HG03521 (cell line): Measurements from ENCODE around the gene THRA.
A peak's percentile ranks its signal among the peaks of the same experiment; 100 is the strongest.

Source experiments
- ATAC-seq: cut with Tn5 transposase; IDR thresholded peaks from one replicate; pipeline ENCODE4 v1.9.1; 2021; ENCODE audit warnings: mild to moderate bottlenecking, moderate library complexity; ENCODE audit not compliant: unreplicated experiment

Gene THRA

GRCh38 chr17:40108970-40109824 lies 46.4 kb downstream of the THRA start:
- ATAC-seq, result no peak

- no peak for ATAC-seq
Observed at GRCh38 chr17:40110026-40110845, 47.5 kb downstream of the THRA start.

DNA sequence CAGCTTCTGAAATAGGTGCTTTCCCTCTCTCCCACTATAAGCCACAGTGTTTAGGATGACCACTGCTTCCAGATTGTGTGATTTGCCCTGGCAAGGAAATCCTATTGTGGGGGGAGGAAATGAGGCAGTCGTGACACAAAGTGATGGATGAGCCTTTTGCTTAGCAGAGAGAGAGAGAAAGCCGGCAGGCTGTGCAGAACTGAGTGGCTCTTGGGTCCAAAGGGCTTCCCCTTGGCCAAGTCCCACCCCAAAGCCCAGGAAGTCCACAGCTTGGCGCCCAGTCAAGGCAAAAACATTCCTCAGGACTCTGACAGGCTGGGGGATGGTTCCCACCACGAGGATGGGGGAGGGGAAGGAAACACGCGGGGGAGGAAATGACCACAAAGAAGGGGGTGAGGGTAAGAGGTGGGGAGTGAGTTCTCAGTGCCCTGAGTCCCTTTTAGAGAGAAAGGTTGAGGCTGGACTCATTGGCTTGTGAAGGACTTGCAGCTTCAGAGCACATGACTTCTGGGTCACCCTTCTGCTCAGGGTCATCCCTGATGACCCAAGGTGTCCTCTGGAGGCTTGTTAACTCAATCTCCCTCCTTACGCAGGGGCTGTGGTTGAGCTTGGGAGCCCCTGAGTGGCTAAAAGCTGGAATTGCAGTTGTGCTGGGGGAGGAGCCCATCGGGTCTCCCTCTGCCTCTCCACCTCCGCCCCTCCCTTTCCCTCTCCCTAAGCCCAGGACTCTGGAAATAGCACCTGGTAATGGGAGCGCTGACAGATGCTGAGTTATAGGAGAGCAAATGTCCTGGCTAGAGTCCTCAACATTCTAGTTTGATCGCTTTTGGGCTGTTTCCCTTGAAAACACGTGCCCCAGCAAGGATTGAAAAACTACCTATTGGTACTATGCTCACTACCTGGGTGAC lies 48.7 kb downstream of the THRA start:
- peak; percentile 33 for ATAC-seq

- no peak for ATAC-seq
Observed at GRCh38 chr17:40112191-40112711, 49.5 kb downstream of the THRA start.

- ATAC-seq, result no peak
Observed at GRCh38 chr17:40112718-40113109, 49.9 kb downstream of the THRA start.

DNA sequence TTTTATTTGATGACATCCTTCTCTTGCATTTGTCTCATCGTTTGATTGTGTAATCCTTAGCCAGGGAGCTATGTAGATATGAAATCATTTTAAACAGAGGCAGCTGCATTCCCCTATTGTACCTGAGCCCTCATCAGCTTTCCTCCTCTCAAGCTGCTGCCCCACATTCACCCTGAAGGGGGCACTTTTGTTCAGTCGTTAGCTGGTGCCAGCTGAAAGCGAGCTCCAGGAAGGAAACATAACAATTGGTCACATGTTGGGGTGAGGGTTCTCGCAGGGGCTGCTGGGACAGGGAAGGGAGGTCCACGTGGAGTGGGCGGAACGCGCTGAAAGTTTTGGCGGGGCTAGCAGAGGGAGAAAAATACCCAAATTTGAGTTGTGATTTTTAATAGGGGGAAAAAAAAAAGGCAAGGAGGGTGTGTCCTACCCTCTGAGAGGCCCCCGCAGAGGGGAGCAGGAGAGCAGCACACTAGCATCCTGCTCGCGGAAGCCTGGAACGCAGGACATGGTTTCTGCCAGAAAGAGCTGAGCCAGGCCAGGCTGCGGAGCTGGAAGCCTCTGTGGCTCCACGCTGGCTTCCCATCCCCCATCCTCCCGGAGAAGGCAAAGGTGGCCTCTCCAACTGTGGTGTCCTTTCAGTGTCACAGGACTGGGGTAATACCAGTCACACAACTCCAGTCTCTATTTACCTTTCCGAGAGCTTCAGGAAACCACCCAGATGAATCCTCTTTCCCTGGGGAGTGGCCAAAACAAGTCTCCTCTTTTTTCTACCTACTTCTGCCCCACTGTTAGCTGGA lies 50.5 kb downstream of the THRA start:
- peak; percentile 87 for ATAC-seq

- ATAC-seq, result no peak
Observed at GRCh38 chr17:40113907-40114245, 51.1 kb downstream of the THRA start.

DNA sequence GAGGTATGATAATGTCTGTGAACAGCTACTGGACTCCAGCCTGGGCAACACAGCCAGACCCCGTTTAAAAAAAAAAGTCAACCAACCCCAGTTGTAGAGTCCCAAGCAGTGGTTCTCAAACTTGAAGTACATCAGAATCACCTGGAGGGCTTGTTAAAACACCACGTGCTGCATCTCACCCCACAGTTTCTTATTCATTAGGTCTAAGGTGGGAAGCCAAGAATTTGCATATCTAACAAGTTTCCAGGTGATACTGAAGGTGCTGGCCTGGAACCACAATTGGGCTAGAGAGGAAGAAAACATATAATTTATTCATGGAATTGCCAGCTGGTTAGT lies 52.3 kb downstream of the THRA start:
- no peak for ATAC-seq

DNA sequence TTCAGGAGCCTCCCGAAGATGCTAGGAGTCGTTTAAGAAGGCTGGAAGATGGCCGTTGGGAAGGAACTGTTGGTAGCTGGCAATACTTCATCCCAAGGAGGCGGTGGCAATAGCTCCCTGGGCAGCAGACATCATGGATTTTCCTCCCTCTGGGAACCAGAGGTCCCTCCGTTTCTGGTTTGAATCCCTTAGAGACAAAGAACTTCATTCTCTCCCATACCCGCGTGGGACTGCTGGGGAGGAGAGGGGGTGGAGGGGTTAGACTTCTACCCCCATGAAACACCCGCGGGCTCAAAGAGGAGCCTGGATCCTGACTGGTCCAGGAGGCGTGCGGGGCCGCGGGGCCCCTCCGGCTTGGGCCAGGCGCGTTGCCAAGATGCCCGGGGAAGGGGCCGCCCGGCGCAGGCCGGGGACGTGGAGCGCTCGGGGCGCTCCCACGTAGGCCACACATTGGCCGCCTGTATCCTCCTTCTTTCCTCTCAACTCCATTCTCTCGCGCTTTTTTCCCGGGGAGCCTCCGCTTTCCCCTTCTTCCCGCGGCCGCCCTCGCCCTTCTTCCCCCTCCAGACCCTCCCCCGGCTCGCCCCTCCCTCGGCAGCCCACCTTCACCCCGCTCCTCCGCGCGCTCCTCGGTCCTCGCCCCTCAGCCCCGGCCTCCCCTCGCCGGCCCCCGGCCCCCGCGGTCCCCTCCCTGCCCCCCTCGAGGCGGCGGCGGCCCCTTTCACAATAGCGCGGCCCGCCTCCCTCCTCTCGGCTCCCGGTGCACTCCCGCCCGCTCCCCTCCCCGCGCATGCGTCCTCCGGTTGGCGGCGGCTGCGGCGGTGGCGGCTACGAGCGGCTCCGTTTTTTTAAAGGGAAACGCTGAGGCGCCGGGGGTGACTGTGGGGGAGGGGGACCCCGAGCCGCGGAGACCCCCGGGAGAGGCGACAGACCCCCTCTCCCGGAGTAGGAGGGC lies 58.7 kb downstream of the THRA start, which contains the start of gene MSL1:
Gene MSL1 (plus strand): TSS at position 791 of the 955 bp plus-strand sequence. CDS start 642 bp downstream, outside the sequence.
- ATAC-seq, result peak; percentile 58

GRCh38 chr17:40122136-40122998 lies 59.6 kb downstream of the THRA start:
- ATAC-seq, result peak; percentile 27

GRCh38 chr17:40122999-40123810 lies 60.4 kb downstream of the THRA start:
- peak; percentile 9 for ATAC-seq

DNA sequence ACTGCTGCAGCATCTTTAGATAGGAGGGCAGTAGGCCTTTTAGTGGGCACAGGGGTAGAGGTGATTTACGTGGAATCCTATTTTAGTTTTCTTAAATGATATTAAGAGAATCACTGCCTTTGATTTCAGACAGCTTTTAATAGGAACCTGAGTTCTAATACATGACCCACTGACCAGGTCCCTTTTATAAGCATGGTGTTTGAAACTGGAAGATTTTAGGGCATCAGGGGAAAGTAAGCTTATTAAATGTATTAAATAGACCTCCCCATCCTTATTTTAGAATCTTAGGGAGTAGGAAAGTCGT lies 61.0 kb downstream of the THRA start:
- no peak for ATAC-seq

GRCh38 chr17:40124279-40125141 lies 61.7 kb downstream of the THRA start:
- no peak for ATAC-seq

- ATAC-seq, result no peak
Observed at GRCh38 chr17:40129498-40129897, 66.7 kb downstream of the THRA start.

DNA sequence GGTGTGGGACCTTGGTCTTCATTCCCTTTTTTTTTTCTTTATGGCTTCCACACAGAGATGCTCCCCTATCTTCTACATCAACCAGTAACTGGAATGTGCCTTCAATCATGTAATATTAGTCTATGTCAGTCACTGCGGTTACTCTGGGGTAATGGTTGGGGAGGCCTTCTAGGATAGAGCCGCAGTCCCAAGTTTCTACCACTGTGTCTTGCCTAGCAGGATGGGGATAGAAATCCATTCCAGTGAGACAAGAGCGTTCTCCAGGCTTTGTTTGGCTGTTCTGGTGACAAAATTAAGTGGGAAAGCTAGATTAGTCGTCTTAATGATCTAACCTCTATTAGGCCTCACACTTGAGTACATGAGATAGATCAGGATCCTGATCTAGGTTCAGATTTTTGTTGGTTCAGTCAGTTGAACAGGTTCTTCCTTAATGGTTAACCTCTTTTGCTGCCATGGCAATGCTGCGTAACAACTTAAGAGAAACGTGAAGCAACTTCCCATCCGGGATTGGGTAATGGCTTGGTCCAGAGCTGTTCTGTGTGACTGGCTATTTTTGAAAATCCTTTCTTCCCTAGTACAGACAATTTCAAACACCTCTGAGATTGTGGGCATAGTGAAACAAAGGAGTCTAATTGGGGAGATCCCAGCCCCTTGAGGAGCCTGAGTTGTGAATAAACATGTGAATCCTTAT lies 67.7 kb downstream of the THRA start:
- ATAC-seq, result no peak

DNA sequence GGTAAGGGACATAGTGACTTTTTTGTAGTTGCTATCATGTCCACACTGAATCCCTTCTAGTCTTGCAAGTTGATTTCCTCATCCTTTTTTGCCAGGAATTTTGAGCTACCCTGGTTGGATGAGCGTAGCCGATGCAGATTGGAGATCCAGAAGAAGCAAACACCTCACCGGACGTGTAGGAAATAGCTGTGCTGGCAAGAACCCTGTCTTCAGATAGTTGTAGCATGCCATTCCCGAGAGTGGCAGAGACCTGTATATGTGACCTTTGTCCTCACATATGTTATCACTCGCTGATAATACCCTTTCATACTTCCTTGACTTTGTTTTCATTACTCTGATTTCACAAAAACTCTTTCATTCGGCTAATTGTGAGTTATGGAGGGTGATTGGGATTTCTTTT lies 71.4 kb downstream of the THRA start:
- no peak for ATAC-seq
